GM18870 (cell line): Measurements from ENCODE around the gene TOE1.

Experiments
- ATAC-seq: cut with Tn5 transposase; IDR thresholded peaks from one replicate; pipeline ENCODE4 v1.9.1; 2021; ENCODE audit warnings: moderate library complexity; ENCODE audit not compliant: unreplicated experiment

Gene TOE1

GRCh38 chr1:45326627-45327623 is 13.0 kb upstream of the TOE1 start, which contains the start of gene HPDL:
HPDL (plus strand) TSS chr1:45326895; CDS start chr1:45327149, 254 bp downstream.
- ATAC-seq, result no peak

GRCh38 chr1:45327644-45328515 is 12.1 kb upstream of the TOE1 start:
- no peak for ATAC-seq

GRCh38 chr1:45328680-45329079 is 11.3 kb upstream of the TOE1 start:
- no peak for ATAC-seq

- ATAC-seq, result no peak
These were observed 10.5 kb upstream of the TOE1 start for GRCh38 chr1:45329445-45329844.

- ATAC-seq, result no peak
These were observed 8.3 kb upstream of the TOE1 start for GRCh38 chr1:45331436-45332345.

GRCh38 chr1:45332346-45332720 is 7.6 kb upstream of the TOE1 start:
- ATAC-seq, result no peak

GRCh38 chr1:45334308-45335245 is 5.4 kb upstream of the TOE1 start:
- no peak for ATAC-seq

- ATAC-seq, result no peak
These were observed 4.1 kb upstream of the TOE1 start for GRCh38 chr1:45335855-45336324.

GRCh38 chr1:45337630-45338325 is 2.2 kb upstream of the TOE1 start:
- ATAC-seq, result no peak

GRCh38 chr1:45340816-45341466 is 971 bp downstream of the TOE1 start:
- no peak for ATAC-seq

- ATAC-seq, result no peak
These were observed 4.5 kb downstream of the TOE1 start for GRCh38 chr1:45344499-45344898.

GRCh38 chr1:45345014-45345413 is 5.0 kb downstream of the TOE1 start:
- no peak for ATAC-seq

- ATAC-seq, result no peak
These were observed 6.5 kb downstream of the TOE1 start for GRCh38 chr1:45346473-45346872.

GRCh38 chr1:45348020-45348419 is 8.1 kb downstream of the TOE1 start:
- ATAC-seq, result no peak

- no peak for ATAC-seq
These were observed 8.6 kb downstream of the TOE1 start for GRCh38 chr1:45348609-45348965.

GRCh38 chr1:45348966-45349677 is 9.2 kb downstream of the TOE1 start:
- no peak for ATAC-seq

GRCh38 chr1:45351508-45351907 is 11.5 kb downstream of the TOE1 start:
- no peak for ATAC-seq

GRCh38 chr1:45353685-45354084 is 13.7 kb downstream of the TOE1 start:
- no peak for ATAC-seq
